CD8-positive, alpha-beta memory T cell (primary cell): ENCODE measurements around the gene GPX4. TPM values are rescaled to one million over a fixed set of nuclear protein-coding genes. Genes with fewer than 3 reads are reported as not detected.
A peak's percentile ranks its signal among the peaks of the same experiment; 100 is the strongest.

Experiments
- CTCF ChIA-PET: fragments of 350-600 bp; sonication (Branson Sonifier 250); formaldehyde crosslinking; loops from one replicate; lab custom pipeline; 2021; ENCODE audit warnings: antibody characterized with exemption; lab: Charles Lee
- POLR2A ChIA-PET: fragments of 350-600 bp; sonication (Branson Sonifier 250); formaldehyde crosslinking; loops from one replicate; lab custom pipeline; 2021; ENCODE audit warnings: antibody characterized with exemption; lab: Charles Lee
- DNase-seq, 5 donors: peaks; one replicate each; pipeline versions ENCODE4 v3.0.0 to v3.0.0-alpha.2; 2020 to 2022; ENCODE audit warnings: mixed read lengths in 1 of 5
- H3K27ac ChIP-seq: one replicate; pipeline ENCODE4 v1.7.0; 2013; ENCODE audit warnings: low read depth, mild to moderate bottlenecking, low read length, moderate library complexity
- H3K27me3 ChIP-seq: 2 replicates; pipeline ENCODE4 v1.7.0; 2013; ENCODE audit warnings: low read length, mild to moderate bottlenecking; ENCODE audit not compliant: insufficient read depth, poor library complexity, severe bottlenecking
- H3K36me3 ChIP-seq: 2 replicates; pipeline ENCODE4 v1.7.0; 2013; ENCODE audit warnings: mild to moderate bottlenecking, low read length, moderate library complexity; ENCODE audit not compliant: insufficient read depth
- H3K4me1 ChIP-seq: 2 replicates; pipeline ENCODE4 v1.7.0; 2013; ENCODE audit warnings: mild to moderate bottlenecking, low read length, moderate library complexity; ENCODE audit not compliant: insufficient read depth
- H3K4me3 ChIP-seq: 2 replicates; pipeline ENCODE4 v1.7.0; 2013; ENCODE audit warnings: mild to moderate bottlenecking, low read length
- H3K9me3 ChIP-seq: 2 replicates; pipeline ENCODE4 v1.7.0; 2013; ENCODE audit warnings: mild to moderate bottlenecking, low read length
- H3K27ac Mint-ChIP-seq, 8 donors: one replicate each; pipeline ENCODE4 v1.8.0; 2020 to 2021; ENCODE audit warnings: mixed read lengths in 8 of 8, mild to moderate bottlenecking in 6 of 8, inconsistent platforms in 3 of 8, moderate library complexity in 3 of 8
- H3K27me3 Mint-ChIP-seq, 2 donors: one replicate each; pipeline ENCODE4 v1.8.0; 2020 to 2021; ENCODE audit warnings: mixed read lengths in 2 of 2, mild to moderate bottlenecking in 1 of 2, moderate library complexity in 1 of 2
- H3K36me3 Mint-ChIP-seq, 3 donors: one replicate each; pipeline ENCODE4 v1.8.0; 2020 to 2021; ENCODE audit warnings: mixed read lengths in 3 of 3, inconsistent platforms in 1 of 3, mild to moderate bottlenecking in 1 of 3
- H3K4me1 Mint-ChIP-seq, 3 donors: one replicate each; pipeline ENCODE4 v1.8.0; 2020 to 2021; ENCODE audit warnings: mixed read lengths in 3 of 3, inconsistent platforms in 1 of 3, mild to moderate bottlenecking in 1 of 3
- H3K4me3 Mint-ChIP-seq, 7 donors: one replicate each; pipeline ENCODE4 v1.8.0; 2020 to 2021; ENCODE audit warnings: mixed read lengths in 7 of 7, mild to moderate bottlenecking in 6 of 7, moderate library complexity in 4 of 7, inconsistent platforms in 2 of 7
- H3K9me3 Mint-ChIP-seq, 5 donors: one replicate each; pipeline ENCODE4 v1.8.0; 2020 to 2022; ENCODE audit warnings: mixed read lengths in 5 of 5, mild to moderate bottlenecking in 3 of 5, moderate library complexity in 2 of 5, inconsistent platforms in 1 of 5
- polyA plus RNA-seq: library from polyadenylated mRNA; unstranded; fragments of 300-500 nt; fragmentation: Illumina TruSeq; gene quantifications from one replicate; pipeline ENCODE4 v1.2.3, GENCODE V29; 2021
- total RNA-seq, 2 experiments: library from RNA; stranded (reverse); gene quantifications; one replicate each; pipeline ENCODE4 v1.2.3, GENCODE V29; 2021

The GPX4 gene
- total and polyA plus RNA-seq, 3 experiments from 2014 or later: 222 to 373 (median 222) TPM

DNA sequence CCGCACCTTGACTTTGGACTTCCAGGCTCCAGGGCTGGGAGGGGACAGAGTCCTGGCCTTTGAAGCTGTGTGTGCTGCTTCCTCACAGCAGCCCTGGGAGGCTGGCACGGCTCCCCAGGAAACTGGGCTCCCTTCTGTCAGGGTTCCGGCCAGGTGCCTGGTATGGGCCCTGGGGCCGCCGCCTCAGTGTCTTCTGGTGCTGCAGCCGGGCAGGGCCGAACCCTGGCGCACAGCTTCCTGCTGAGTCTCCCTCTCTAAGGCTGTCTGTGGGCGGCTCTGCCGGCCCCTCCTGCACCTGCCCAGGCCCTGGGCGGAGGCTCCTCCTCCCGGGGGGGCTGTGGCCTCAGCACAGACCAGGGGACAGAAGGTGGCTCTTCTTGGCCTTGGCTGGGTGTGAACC lies 32.4 kb downstream of the GPX4 start:
- no peak for DNase-seq

DNA sequence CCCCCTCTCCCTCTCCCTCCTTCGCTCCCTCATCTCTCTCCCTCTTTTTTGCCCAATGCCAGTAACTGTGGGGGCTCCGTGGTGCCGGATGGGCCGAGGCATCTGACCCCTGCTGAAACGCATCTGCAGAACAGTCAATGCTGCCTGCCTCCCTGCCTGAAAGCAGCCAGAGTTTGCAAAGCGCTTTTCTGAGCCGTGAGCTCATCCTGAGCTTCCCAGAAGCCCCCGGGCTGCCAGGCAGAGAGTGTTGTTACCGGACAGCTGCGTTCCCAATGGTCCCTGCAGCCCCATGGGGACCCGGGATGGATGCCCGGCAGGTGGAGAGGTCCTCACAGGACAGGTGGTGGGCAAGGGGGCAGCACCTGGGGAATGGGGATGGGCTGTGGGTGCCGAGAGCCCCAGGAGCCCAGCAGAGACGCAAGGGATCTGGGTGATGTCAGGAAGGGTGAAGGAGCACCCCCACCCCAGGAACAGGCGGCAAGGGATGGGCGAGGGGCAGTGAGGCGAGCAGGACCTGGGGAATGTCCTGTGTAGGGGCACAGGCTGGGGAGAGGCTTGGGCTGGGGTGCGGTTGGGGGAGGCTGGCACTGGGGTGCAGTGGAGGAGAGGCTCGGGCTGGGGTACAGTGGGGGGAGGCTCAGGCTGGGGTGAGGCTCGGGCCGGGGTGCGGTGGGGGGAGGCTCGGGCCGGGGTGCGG lies 33.0 kb downstream of the GPX4 start:
- Mint-ChIP-seq H3K9me3 (no peaks in the 10 kb centered on the region), H3K4me3 (peak overlapping the region in 1 of 7 donors; percentile 69), H3K36me3 (peaks cover under 1 to 19% (median 3%) of the 10 kb centered on the region in 3 donors), H3K27me3 (peaks cover 0 to 2% of the 10 kb centered on the region in 2 donors), H3K27ac (peak overlapping the region in 3 of 8 donors; percentile 60 to 88 (median 68)), H3K4me1 (peaks cover 9 to 22% (median 10%) of the 10 kb centered on the region in 3 donors)
- peaks cover 19% of the 10 kb centered on the region for H3K4me1 ChIP-seq
- ChIA-PET CTCF (no interaction called here), POLR2A (no interaction called here)
- no peaks in the 10 kb centered on the region for H3K9me3 ChIP-seq
- no peak overlapping the region for H3K4me3 ChIP-seq
- no peaks in the 10 kb centered on the region for H3K36me3 ChIP-seq
- H3K27me3 ChIP-seq: no peaks in the 10 kb centered on the region
- DNase-seq: no peak
- no peak overlapping the region for H3K27ac ChIP-seq

More for the DNA sequence above, 32.4 kb downstream of the GPX4 start:
- no peaks in the 10 kb centered on the region for H3K27me3 ChIP-seq
- POLR2A ChIA-PET: no interaction called here
- Mint-ChIP-seq H3K4me3 (no peak overlapping the region), H3K27ac (peak overlapping the region in 2 of 8 donors; percentile 60 to 68), H3K9me3 (no peaks in the 10 kb centered on the region), H3K36me3 (peaks cover 0 to 19% (median 3%) of the 10 kb centered on the region in 3 donors), H3K27me3 (peaks cover 0 to 2% of the 10 kb centered on the region in 2 donors), H3K4me1 (peaks cover 9 to 25% (median 13%) of the 10 kb centered on the region in 3 donors)
- peaks cover 19% of the 10 kb centered on the region for H3K4me1 ChIP-seq
- no peak overlapping the region for H3K27ac ChIP-seq
- no peaks in the 10 kb centered on the region for H3K9me3 ChIP-seq
- no peak overlapping the region for H3K4me3 ChIP-seq
- H3K36me3 ChIP-seq: no peaks in the 10 kb centered on the region
- CTCF ChIA-PET: no interaction called here

- H3K4me1 Mint-ChIP-seq: peaks cover 11 to 15% (median 14%) of the 10 kb centered on the region in 3 donors
- H3K4me3 Mint-ChIP-seq: no peak overlapping the region
- Histone ChIP-seq H3K9me3 (no peaks in the 10 kb centered on the region), H3K36me3 (no peaks in the 10 kb centered on the region), H3K27me3 (no peaks in the 10 kb centered on the region), H3K4me3 (no peak overlapping the region), H3K4me1 (peaks cover 10% of the 10 kb centered on the region), H3K27ac (no peak overlapping the region)
- no peak overlapping the region for H3K27ac Mint-ChIP-seq
- H3K27me3 Mint-ChIP-seq: peaks cover 0 to 2% of the 10 kb centered on the region in 2 donors
- POLR2A ChIA-PET: no interaction called here
- H3K9me3 Mint-ChIP-seq: no peaks in the 10 kb centered on the region
- no peak for DNase-seq
- H3K36me3 Mint-ChIP-seq: peaks cover 5 to 27% (median 6%) of the 10 kb centered on the region in 3 donors
- CTCF ChIA-PET: no interaction called here
Observed at GRCh38 chr19:1138121-1138520, 34.3 kb downstream of the GPX4 start.

GRCh38 chr19:1139126-1139525 lies 35.3 kb downstream of the GPX4 start:
- H3K27ac ChIP-seq: no peak overlapping the region
- H3K27me3 Mint-ChIP-seq: peaks cover 0 to 1% of the 10 kb centered on the region in 2 donors
- DNase-seq: no peak
- H3K4me1 ChIP-seq: peaks cover 2% of the 10 kb centered on the region
- H3K4me3 ChIP-seq: no peak overlapping the region
- H3K36me3 Mint-ChIP-seq: peaks cover 5 to 35% (median 8%) of the 10 kb centered on the region in 3 donors
- no peaks in the 10 kb centered on the region for H3K9me3 Mint-ChIP-seq
- H3K4me1 Mint-ChIP-seq: peaks cover 5 to 9% (median 8%) of the 10 kb centered on the region in 3 donors
- peak overlapping the region in 3 of 8 donors; percentile 36 to 51 (median 51) for H3K27ac Mint-ChIP-seq
- ChIA-PET POLR2A (no interaction called here), CTCF (interaction anchor here (0.8 kb wide), 1 partner anchor 26 kb away, joined by 3 read pairs; no protein-coding TSS in a partner anchor)
- no peaks in the 10 kb centered on the region for H3K27me3 ChIP-seq
- H3K36me3 ChIP-seq: no peaks in the 10 kb centered on the region
- H3K4me3 Mint-ChIP-seq: peak overlapping the region in 1 of 7 donors; percentile 64
- H3K9me3 ChIP-seq: no peaks in the 10 kb centered on the region

GRCh38 chr19:1140272-1141027 lies 36.7 kb downstream of the GPX4 start:
- H3K4me1 ChIP-seq: no peaks in the 10 kb centered on the region
- H3K27ac Mint-ChIP-seq: peak overlapping the region in 2 of 8 donors; percentile 11 to 54
- ChIA-PET CTCF (no interaction called here), POLR2A (no interaction called here)
- H3K36me3 ChIP-seq: no peaks in the 10 kb centered on the region
- H3K27me3 ChIP-seq: no peaks in the 10 kb centered on the region
- H3K9me3 Mint-ChIP-seq: no peaks in the 10 kb centered on the region
- no peak overlapping the region for H3K4me3 ChIP-seq
- H3K4me1 Mint-ChIP-seq: peaks cover 8% of the 10 kb centered on the region in 3 donors
- peaks cover 5 to 40% (median 11%) of the 10 kb centered on the region in 3 donors for H3K36me3 Mint-ChIP-seq
- H3K27me3 Mint-ChIP-seq: peaks cover 0 to 1% of the 10 kb centered on the region in 2 donors
- no peak for DNase-seq
- H3K27ac ChIP-seq: no peak overlapping the region
- no peak overlapping the region for H3K4me3 Mint-ChIP-seq
- H3K9me3 ChIP-seq: no peaks in the 10 kb centered on the region

- Mint-ChIP-seq H3K27ac (peak overlapping the region in 4 of 8 donors; percentile 1 to 43 (median 15)), H3K27me3 (peaks cover 0 to 1% of the 10 kb centered on the region in 2 donors), H3K36me3 (peaks cover 5 to 45% (median 11%) of the 10 kb centered on the region in 3 donors), H3K4me1 (peaks cover 0 to 5% (median 4%) of the 10 kb centered on the region in 3 donors), H3K9me3 (no peaks in the 10 kb centered on the region), H3K4me3 (no peak overlapping the region)
- CTCF ChIA-PET: no interaction called here
- Histone ChIP-seq H3K27me3 (no peaks in the 10 kb centered on the region), H3K27ac (no peak overlapping the region), H3K4me3 (no peak overlapping the region), H3K9me3 (no peaks in the 10 kb centered on the region), H3K36me3 (no peaks in the 10 kb centered on the region), H3K4me1 (no peaks in the 10 kb centered on the region)
- DNase-seq: no peak
- POLR2A ChIA-PET: interaction anchor here (0.7 kb wide), 1 partner anchor 79 kb away, joined by 3 read pairs; no protein-coding TSS in a partner anchor
Observed at GRCh38 chr19:1141944-1142343, 38.1 kb downstream of the GPX4 start.

GRCh38 chr19:1143828-1144399 lies 40.1 kb downstream of the GPX4 start:
- H3K4me1 ChIP-seq: no peaks in the 10 kb centered on the region
- H3K27me3 Mint-ChIP-seq: peaks cover 0 to 1% of the 10 kb centered on the region in 2 donors
- H3K9me3 ChIP-seq: no peaks in the 10 kb centered on the region
- no peak for DNase-seq
- no peak overlapping the region for H3K27ac ChIP-seq
- ChIA-PET POLR2A (interaction anchor here (0.6 kb wide), 1 partner anchor 185 kb away, joined by 4 read pairs; no protein-coding TSS in a partner anchor), CTCF (no interaction called here)
- peaks cover 5 to 42% (median 11%) of the 10 kb centered on the region in 3 donors for H3K36me3 Mint-ChIP-seq
- H3K4me1 Mint-ChIP-seq: peaks cover 0 to 5% (median 4%) of the 10 kb centered on the region in 3 donors
- H3K4me3 Mint-ChIP-seq: no peak overlapping the region
- H3K27me3 ChIP-seq: no peaks in the 10 kb centered on the region
- H3K9me3 Mint-ChIP-seq: no peaks in the 10 kb centered on the region
- H3K4me3 ChIP-seq: no peak overlapping the region
- no peaks in the 10 kb centered on the region for H3K36me3 ChIP-seq
- peak overlapping the region in 1 of 8 donors; percentile 87 for H3K27ac Mint-ChIP-seq
